Uterus (tissue), 2 donors: Measurements from ENCODE around the gene EGF.

Experiments
- POLR2A ChIP-seq, 2 donors: fragments of 450-650 bp; IDR thresholded peaks; one replicate each; pipeline ENCODE4 v1.6.1; 2016; ENCODE audit warnings: antibody characterized with exemption in 2 of 2, mild to moderate bottlenecking in 1 of 2, moderate library complexity in 1 of 2
- TF ChIP-seq, protein P1 (sequence below), 4 experiments: fragments of 200-600 bp in 2 of 4; fragments of 450-650 bp in 2 of 4; sonication (generic) in 2 of 4; IDR thresholded peaks; one replicate each; pipeline ENCODE4 v1.5.1; 2016 to 2019; ENCODE audit warnings: antibody characterized with exemption in 4 of 4, mild to moderate bottlenecking in 2 of 4, moderate library complexity in 1 of 4

DNA sequence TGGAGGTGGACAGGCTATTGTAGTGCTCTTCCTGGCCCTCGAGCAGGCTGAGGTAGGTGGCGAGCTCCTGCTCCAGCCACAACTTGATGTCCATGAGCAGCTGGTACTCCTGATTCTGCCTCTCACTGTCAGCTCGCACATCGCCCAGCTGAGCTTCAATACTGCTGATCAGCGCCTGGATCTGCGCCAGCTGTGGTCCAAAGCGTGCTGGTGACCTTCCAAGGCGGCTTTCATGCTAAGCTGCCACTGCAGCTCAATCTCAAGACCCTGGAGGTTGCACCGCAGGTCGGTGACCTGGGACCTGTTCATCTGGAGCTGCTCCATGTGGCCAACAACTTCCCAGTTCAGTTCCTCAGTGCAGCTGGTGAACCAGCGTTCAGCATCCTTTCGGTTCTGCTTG lies 33.6 kb upstream of the EGF start:
- TF ChIP-seq, protein P1, sequence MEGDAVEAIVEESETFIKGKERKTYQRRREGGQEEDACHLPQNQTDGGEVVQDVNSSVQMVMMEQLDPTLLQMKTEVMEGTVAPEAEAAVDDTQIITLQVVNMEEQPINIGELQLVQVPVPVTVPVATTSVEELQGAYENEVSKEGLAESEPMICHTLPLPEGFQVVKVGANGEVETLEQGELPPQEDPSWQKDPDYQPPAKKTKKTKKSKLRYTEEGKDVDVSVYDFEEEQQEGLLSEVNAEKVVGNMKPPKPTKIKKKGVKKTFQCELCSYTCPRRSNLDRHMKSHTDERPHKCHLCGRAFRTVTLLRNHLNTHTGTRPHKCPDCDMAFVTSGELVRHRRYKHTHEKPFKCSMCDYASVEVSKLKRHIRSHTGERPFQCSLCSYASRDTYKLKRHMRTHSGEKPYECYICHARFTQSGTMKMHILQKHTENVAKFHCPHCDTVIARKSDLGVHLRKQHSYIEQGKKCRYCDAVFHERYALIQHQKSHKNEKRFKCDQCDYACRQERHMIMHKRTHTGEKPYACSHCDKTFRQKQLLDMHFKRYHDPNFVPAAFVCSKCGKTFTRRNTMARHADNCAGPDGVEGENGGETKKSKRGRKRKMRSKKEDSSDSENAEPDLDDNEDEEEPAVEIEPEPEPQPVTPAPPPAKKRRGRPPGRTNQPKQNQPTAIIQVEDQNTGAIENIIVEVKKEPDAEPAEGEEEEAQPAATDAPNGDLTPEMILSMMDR (IDR thresholded peaks at IDR 0.05), result no peak
- no peak for TF ChIP-seq POLR2A (IDR thresholded peaks at IDR 0.05)
